ENCODE measurements around the gene U2SURP.
A peak's percentile ranks its signal among the peaks of the same experiment; 100 is the strongest.
"Not testable (repeated sequence)": the region's sequence is repeated elsewhere in the genome, so short reads cannot be mapped to it uniquely, and the experiment has no call there.

Gene U2SURP

GRCh38 chr3:142988826-142989225 is 12.5 kb upstream of the U2SURP start:
- not testable (repeated sequence) for H3K4me3 ChIP-seq (replicated peaks; ENCODE audit: insufficient read depth, low read length); H3K27ac ChIP-seq (replicated peaks); H3K27me3 ChIP-seq (ENCODE audit: insufficient read depth, poor library complexity, severe bottlenecking); DNase-seq (ENCODE audit: low read depth in 1 of 2, low spot score in 1 of 2)

- Histone ChIP-seq H3K27ac (replicated peaks) (no peak overlapping the region), H3K27me3 (ENCODE audit: insufficient read depth, poor library complexity, severe bottlenecking) (no peaks in the 10 kb centered on the region), H3K4me3 (replicated peaks; ENCODE audit: insufficient read depth, low read length) (no peak overlapping the region)
- no peak for TF ChIP-seq CTCF (IDR thresholded peaks at IDR 0.05; ENCODE audit: insufficient read depth, low read length)
- no peak for TF ChIP-seq GABPA (IDR thresholded peaks at IDR 0.05; ENCODE audit: low read depth)
- TF ChIP-seq POLR2AphosphoS5 (IDR thresholded peaks at IDR 0.05; ENCODE audit: low read depth): no peak
- no peak for TF ChIP-seq REST (IDR thresholded peaks at IDR 0.05; ENCODE audit: insufficient replicate concordance, low read depth)
- no peak for TF ChIP-seq SPI1 (IDR thresholded peaks at IDR 0.05; ENCODE audit: borderline replicate concordance, low read depth)
- DNase-seq (ENCODE audit: low read depth in 1 of 2, low spot score in 1 of 2): no peak
These were observed 10.6 kb upstream of the U2SURP start for GRCh38 chr3:142990721-142991120.

- no peak overlapping the region for H3K4me3 ChIP-seq (replicated peaks; ENCODE audit: insufficient read depth, low read length)
- H3K27ac ChIP-seq (replicated peaks): no peak overlapping the region
- H3K27me3 ChIP-seq (ENCODE audit: insufficient read depth, poor library complexity, severe bottlenecking): no peaks in the 10 kb centered on the region
- TF ChIP-seq CTCF (IDR thresholded peaks at IDR 0.05; ENCODE audit: insufficient read depth, low read length) (no peak), POLR2AphosphoS5 (IDR thresholded peaks at IDR 0.05; ENCODE audit: low read depth) (no peak), SPI1 (IDR thresholded peaks at IDR 0.05; ENCODE audit: borderline replicate concordance, low read depth) (no peak), REST (IDR thresholded peaks at IDR 0.05; ENCODE audit: insufficient replicate concordance, low read depth) (no peak), GABPA (IDR thresholded peaks at IDR 0.05; ENCODE audit: low read depth) (no peak)
- DNase-seq (ENCODE audit: low read depth in 1 of 2, low spot score in 1 of 2): no peak
These were observed 9.0 kb upstream of the U2SURP start for GRCh38 chr3:142992323-142992722.

- peak; percentile 82 to 84 for DNase-seq (ENCODE audit: low read depth in 1 of 2, low spot score in 1 of 2)
- Histone ChIP-seq H3K27ac (replicated peaks) (no peak overlapping the region), H3K27me3 (ENCODE audit: insufficient read depth, poor library complexity, severe bottlenecking) (no peaks in the 10 kb centered on the region), H3K4me3 (replicated peaks; ENCODE audit: insufficient read depth, low read length) (no peak overlapping the region)
- peak; percentile 23 for TF ChIP-seq CTCF (IDR thresholded peaks at IDR 0.05; ENCODE audit: insufficient read depth, low read length)
- TF ChIP-seq GABPA (IDR thresholded peaks at IDR 0.05; ENCODE audit: low read depth): no peak
- TF ChIP-seq POLR2AphosphoS5 (IDR thresholded peaks at IDR 0.05; ENCODE audit: low read depth): no peak
- peak; percentile 75 for TF ChIP-seq REST (IDR thresholded peaks at IDR 0.05; ENCODE audit: insufficient replicate concordance, low read depth)
- TF ChIP-seq SPI1 (IDR thresholded peaks at IDR 0.05; ENCODE audit: borderline replicate concordance, low read depth): peak; percentile 29; the same call in 1 of the 2 replicates
These were observed 7.4 kb upstream of the U2SURP start for GRCh38 chr3:142993958-142994442.
